Measurements from ENCODE around the gene AJUBA.

The AJUBA gene

DNA sequence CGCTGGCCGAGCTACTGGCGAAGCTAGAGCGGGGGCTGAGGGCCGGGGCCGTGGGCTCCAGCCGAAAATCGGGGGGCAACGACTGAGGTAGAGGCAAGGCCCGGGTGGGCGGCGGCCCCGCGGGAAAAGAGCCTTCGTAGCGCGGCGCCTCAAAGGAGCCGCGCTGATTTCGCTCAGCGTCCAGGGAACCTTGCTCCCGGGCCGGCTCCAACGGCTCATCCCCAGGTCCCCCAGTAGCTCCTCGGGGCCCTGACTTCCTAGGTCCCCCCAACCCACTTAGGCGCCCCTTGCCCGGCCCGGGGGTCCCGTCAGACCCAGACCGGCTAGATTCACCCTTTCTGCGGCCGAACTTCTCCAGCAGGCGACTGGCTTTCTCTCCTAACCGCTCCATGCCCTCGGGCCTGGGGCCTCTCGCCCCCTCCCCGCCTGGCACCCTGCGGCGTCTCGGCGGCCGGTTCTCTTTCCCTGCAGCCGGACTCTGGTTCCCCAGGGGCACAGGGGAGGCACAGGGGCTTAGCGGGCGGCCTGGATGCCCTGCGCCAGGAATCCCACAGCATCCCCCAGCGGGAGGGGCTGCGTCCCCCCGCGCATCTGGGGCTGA lies 375 bp downstream of the AJUBA start:
- TF ChIP-seq FOXM1 (IDR thresholded peaks at IDR 0.05; ENCODE audit: borderline replicate concordance) (no peak), NFRKB (IDR thresholded peaks at IDR 0.05) (no peak), BHLHE40 (IDR thresholded peaks at IDR 0.05; ENCODE audit: borderline replicate concordance) (no peak), CTBP1 (IDR thresholded peaks at IDR 0.05; ENCODE audit: borderline replicate concordance) (no peak), SUZ12 (IDR thresholded peaks at IDR 0.05) (no peak), LEF1 (IDR thresholded peaks at IDR 0.05; ENCODE audit: borderline replicate concordance) (no peak), ARNT (IDR thresholded peaks at IDR 0.05) (no peak), ELF4 (IDR thresholded peaks at IDR 0.05) (no peak), SP1 (IDR thresholded peaks at IDR 0.05) (no peak), L3MBTL2 (conservative IDR thresholded peaks at IDR 0.05) (no peak)
- TF ChIP-seq, protein P1, sequence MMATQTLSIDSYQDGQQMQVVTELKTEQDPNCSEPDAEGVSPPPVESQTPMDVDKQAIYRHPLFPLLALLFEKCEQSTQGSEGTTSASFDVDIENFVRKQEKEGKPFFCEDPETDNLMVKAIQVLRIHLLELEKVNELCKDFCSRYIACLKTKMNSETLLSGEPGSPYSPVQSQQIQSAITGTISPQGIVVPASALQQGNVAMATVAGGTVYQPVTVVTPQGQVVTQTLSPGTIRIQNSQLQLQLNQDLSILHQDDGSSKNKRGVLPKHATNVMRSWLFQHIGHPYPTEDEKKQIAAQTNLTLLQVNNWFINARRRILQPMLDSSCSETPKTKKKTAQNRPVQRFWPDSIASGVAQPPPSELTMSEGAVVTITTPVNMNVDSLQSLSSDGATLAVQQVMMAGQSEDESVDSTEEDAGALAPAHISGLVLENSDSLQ (IDR thresholded peaks at IDR 0.05): no peak
- ChIA-PET POLR2A (interaction anchor here (0.6 to 6.1 kb wide), 18 partner anchors 8 to 425 kb away, joined by 3 to 56 read pairs (median 4); partner anchors contain the start of genes ACIN1, C14orf119, HAUS4 and PRMT5), CTCF (interaction anchor here (0.9 to 7.0 kb wide), 6 partner anchors 9 to 425 kb away, joined by 3 to 159 read pairs (median 6); partner anchors contain the start of gene CDH24)
- DNase-seq (ENCODE audit: extremely low spot score): no peak

DNA sequence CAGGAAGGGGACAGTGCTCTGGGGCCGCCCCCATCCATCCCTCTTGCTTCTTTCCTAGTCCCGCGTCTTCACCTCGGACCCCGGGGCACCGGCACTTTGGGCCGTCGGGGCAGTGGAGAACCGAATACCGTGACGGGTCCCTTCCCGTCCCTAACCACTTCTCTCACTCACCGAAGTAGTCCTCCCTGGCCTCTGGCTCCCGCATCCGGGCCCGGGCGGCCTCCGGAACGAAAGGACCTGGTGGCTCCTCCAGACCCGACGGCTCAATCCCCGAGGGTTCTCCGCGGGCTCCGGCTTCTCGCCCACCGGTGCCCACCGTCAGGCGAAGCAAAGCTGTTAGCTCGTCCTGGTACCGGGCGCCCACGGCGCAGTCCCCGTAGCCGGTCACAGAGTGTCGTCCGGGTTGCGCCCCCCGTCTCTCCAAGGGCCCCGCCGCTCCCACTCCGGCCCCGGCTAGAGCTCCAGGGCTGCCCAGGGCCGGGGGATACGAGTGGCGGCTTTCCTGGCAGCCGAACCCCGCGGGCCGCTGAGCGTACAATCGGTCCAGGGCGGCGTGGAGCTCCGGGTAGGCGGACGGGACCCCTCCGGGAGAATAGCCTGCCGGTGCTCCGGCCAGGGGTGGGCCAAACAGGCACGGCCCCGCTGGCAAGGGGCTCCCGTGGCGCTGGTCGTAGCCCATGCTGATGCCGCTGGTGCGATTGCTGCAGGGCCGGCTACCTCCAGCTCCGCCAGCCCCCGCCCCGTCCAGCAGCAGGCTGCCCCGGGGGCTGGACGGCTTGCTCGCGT lies 1.1 kb downstream of the AJUBA start:
- POLR2A ChIA-PET: interaction anchor here (0.6 to 6.1 kb wide), 14 partner anchors 7 to 425 kb away, joined by 3 to 56 read pairs (median 8); partner anchors contain the start of genes ACIN1, C14orf119, HAUS4 and PRMT5
- CTCF ChIA-PET: interaction anchor here (1.0 to 7.0 kb wide), 5 partner anchors 9 to 425 kb away, joined by 3 to 159 read pairs (median 7); partner anchors contain the start of gene CDH24
- DNase-seq (ENCODE audit: extremely low spot score): no peak
- TF ChIP-seq ARNT (IDR thresholded peaks at IDR 0.05): no peak
- TF ChIP-seq, protein P1 (IDR thresholded peaks at IDR 0.05): no peak
- no peak for TF ChIP-seq ELF4 (IDR thresholded peaks at IDR 0.05)
- TF ChIP-seq CTBP1 (IDR thresholded peaks at IDR 0.05; ENCODE audit: borderline replicate concordance): no peak
- no peak for TF ChIP-seq HDGF (IDR thresholded peaks at IDR 0.05; ENCODE audit: borderline replicate concordance)
- TF ChIP-seq BHLHE40 (IDR thresholded peaks at IDR 0.05; ENCODE audit: borderline replicate concordance): no peak
- no peak for TF ChIP-seq SP1 (IDR thresholded peaks at IDR 0.05)
- TF ChIP-seq ZNF384 (IDR thresholded peaks at IDR 0.05): no peak
- TF ChIP-seq SUZ12 (IDR thresholded peaks at IDR 0.05): no peak
- no peak for TF ChIP-seq TARDBP (IDR thresholded peaks at IDR 0.05)

DNA sequence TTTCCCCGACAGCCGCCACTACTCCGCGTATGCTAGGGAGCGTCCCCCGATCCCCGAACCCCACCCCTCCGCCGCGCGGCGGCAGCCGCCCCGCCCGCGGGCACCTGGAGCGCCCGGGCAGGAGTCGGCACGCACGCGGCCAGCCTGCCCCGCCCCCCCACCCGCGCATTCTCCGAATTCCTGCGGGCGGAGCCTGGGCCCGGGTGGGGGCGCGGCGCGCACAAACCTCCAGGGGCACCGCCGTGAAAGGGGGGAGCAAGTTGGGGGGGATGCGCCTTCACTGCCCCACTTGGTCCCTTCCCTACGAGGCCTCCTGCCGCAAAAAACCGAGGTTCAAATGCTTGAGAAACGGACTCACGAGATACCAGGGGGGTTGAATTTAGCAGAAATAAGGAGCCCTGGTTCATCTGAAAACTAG lies 1.7 kb downstream of the AJUBA start:
- ChIA-PET CTCF (interaction anchor here (1.4 kb wide), 1 partner anchor 50 kb away, joined by 3 read pairs; no protein-coding TSS in a partner anchor), POLR2A (interaction anchor here (1.0 to 4.2 kb wide), 6 partner anchors 15 to 115 kb away, joined by 4 to 29 read pairs (median 18); partner anchors contain the start of genes HAUS4 and PRMT5)
- peak; percentile 36 for DNase-seq (ENCODE audit: extremely low spot score)
- TF ChIP-seq SP1 (IDR thresholded peaks at IDR 0.05): no peak
- no peak for TF ChIP-seq BHLHE40 (IDR thresholded peaks at IDR 0.05; ENCODE audit: borderline replicate concordance)
- TF ChIP-seq, protein P1 (IDR thresholded peaks at IDR 0.05): no peak
- no peak for TF ChIP-seq ARNT (IDR thresholded peaks at IDR 0.05)
- TF ChIP-seq FOXA1 (IDR thresholded peaks at IDR 0.05): no peak
- no peak for TF ChIP-seq TARDBP (IDR thresholded peaks at IDR 0.05)
- no peak for TF ChIP-seq SUZ12 (IDR thresholded peaks at IDR 0.05)
- TF ChIP-seq NFRKB (IDR thresholded peaks at IDR 0.05): no peak
- no peak for TF ChIP-seq CTBP1 (IDR thresholded peaks at IDR 0.05; ENCODE audit: borderline replicate concordance)
- no peak for TF ChIP-seq FOXK2 (IDR thresholded peaks at IDR 0.05)
- no peak for TF ChIP-seq L3MBTL2 (conservative IDR thresholded peaks at IDR 0.05)

DNA sequence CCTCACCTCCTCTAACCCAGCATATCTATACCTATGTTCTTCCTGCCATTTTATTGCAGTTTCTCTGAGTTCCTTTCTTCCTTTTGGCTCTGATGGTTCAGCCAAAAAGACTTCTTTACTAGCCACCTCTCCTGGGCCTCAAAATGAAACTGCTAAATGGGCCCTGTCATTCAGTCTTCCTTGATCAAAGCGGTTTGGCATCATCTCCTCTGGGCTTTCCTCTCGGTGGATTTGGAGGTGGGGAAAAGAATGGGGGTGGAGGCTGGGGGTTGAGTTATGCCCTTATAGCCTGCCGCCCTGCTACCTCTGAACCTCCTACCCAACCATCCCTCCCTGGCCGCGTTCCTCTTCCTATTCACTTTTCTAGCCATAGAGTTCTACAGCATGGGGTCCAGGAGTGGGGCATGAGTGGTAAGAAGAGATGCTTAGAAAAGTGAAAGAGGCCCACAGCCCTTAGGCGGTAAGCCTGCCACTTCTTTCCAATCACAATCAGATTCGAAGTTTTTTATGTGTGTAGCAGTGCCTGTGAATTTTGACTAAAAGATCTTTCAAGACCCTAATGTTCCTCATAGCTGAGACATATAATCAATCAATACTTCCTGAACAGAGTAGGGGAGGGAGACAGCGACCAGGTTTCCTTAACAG lies 2.5 kb downstream of the AJUBA start:
- POLR2A ChIA-PET: interaction anchor here (4.2 kb wide), 1 partner anchor 24 kb away, joined by 27 read pairs; the partner anchor contains the start of gene HAUS4
- TF ChIP-seq FOXK2 (IDR thresholded peaks at IDR 0.05) (no peak), ELF4 (IDR thresholded peaks at IDR 0.05) (no peak), ZNF384 (IDR thresholded peaks at IDR 0.05) (no peak), NFRKB (IDR thresholded peaks at IDR 0.05) (no peak), LEF1 (IDR thresholded peaks at IDR 0.05; ENCODE audit: borderline replicate concordance) (no peak), CTBP1 (IDR thresholded peaks at IDR 0.05; ENCODE audit: borderline replicate concordance) (no peak), HDGF (IDR thresholded peaks at IDR 0.05; ENCODE audit: borderline replicate concordance) (no peak), FOXA1 (IDR thresholded peaks at IDR 0.05) (no peak), SP1 (IDR thresholded peaks at IDR 0.05) (no peak), FOXM1 (IDR thresholded peaks at IDR 0.05; ENCODE audit: borderline replicate concordance) (no peak), BHLHE40 (IDR thresholded peaks at IDR 0.05; ENCODE audit: borderline replicate concordance) (no peak)
- TF ChIP-seq, protein P1 (IDR thresholded peaks at IDR 0.05): no peak
- CTCF ChIA-PET: interaction anchor here (2.2 kb wide), 1 partner anchor 15 kb away, joined by 4 read pairs; no protein-coding TSS in a partner anchor
- DNase-seq (ENCODE audit: extremely low spot score): no peak

All from HEK293T (cell line).